GM18858 (cell line): ENCODE measurements around the gene RASA3.

Experiments used
- ATAC-seq: cut with Tn5 transposase; IDR thresholded peaks from one replicate; pipeline ENCODE4 v1.9.1; 2021; ENCODE audit not compliant: unreplicated experiment

The RASA3 gene

GRCh38 chr13:113973218-113974164 is 158.9 kb downstream of the RASA3 start, which contains the start of gene C13orf46:
Gene C13orf46, minus strand, starts transcription at chr13:113974076. Its CDS starts 79 bp downstream, at chr13:113973997.
- ATAC-seq, result no peak

- ATAC-seq, result no peak
Measured at GRCh38 chr13:113972451-113973217, 159.8 kb downstream of the RASA3 start.

- no peak for ATAC-seq
Measured at GRCh38 chr13:113971471-113972231, 160.8 kb downstream of the RASA3 start.

GRCh38 chr13:113970810-113971470 is 161.5 kb downstream of the RASA3 start:
- no peak for ATAC-seq

GRCh38 chr13:113969973-113970611 is 162.3 kb downstream of the RASA3 start:
- ATAC-seq, result no peak

GRCh38 chr13:113969311-113969972 is 163.0 kb downstream of the RASA3 start:
- ATAC-seq, result no peak

- ATAC-seq, result no peak
Measured at GRCh38 chr13:113968463-113969310, 163.7 kb downstream of the RASA3 start.

GRCh38 chr13:113967729-113968462 is 164.5 kb downstream of the RASA3 start:
- ATAC-seq, result no peak

GRCh38 chr13:113967206-113967720 is 165.2 kb downstream of the RASA3 start:
- no peak for ATAC-seq

- no peak for ATAC-seq
Measured at GRCh38 chr13:113965968-113966884, 166.2 kb downstream of the RASA3 start.

- ATAC-seq, result no peak
Measured at GRCh38 chr13:113965383-113965874, 167.0 kb downstream of the RASA3 start.

GRCh38 chr13:113964251-113964995 is 168.0 kb downstream of the RASA3 start:
- no peak for ATAC-seq

GRCh38 chr13:113963376-113963775 is 169.0 kb downstream of the RASA3 start:
- ATAC-seq, result no peak

- no peak for ATAC-seq
Measured at GRCh38 chr13:113962975-113963374, 169.4 kb downstream of the RASA3 start.

GRCh38 chr13:113962386-113962785 is 170.0 kb downstream of the RASA3 start:
- no peak for ATAC-seq
